ENCODE measurements around the gene RBM15. TPM values are rescaled to one million over a fixed set of nuclear protein-coding genes. Genes with fewer than 3 reads are reported as not detected.

The RBM15 gene
- total and polyA plus RNA-seq, 12 donors: 2.3 to 35.1 (median 20.9) TPM

DNA sequence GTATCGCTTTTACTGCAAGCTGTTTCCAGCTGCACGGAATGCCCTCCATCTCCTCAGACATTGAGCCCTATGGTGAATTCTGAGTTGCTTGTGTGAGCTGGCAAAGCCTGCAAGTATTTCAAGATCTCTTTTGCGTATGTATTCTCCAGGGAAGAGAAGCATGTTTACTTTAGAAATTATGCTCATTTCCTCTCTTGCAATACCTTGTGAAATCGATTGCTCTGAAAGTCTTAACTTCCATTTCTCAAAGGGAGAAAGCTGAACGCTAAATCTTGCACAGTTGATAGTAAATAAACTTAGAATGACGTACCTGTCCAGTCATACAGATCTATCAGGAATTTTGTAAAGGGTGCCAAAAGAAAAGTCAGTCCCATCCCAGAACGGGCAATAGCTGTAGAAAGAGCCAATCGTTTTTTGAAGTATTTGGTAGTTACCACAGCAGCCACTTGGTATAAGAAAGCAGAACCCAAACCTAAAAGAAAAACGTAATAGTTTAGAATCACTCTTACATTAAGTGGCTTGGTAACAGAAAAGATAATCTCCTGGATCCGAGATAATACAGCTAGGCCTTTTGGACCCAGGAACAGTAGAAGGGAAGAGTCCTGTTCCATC, 41.6 kb downstream of the RBM15 start:
- 78 to 87% (median 85%) methylated on average over 10 of the region's 10 CpGs for whole genome bisulfite sequencing, 4 donors
- Histone ChIP-seq H3K27ac (peak overlapping the region in 1 of 5 donors; percentile 68), H3K36me3 (replicated peaks in 1 of 2) (peaks cover 0 to 31% of the 10 kb centered on the region in 2 donors)

DNA sequence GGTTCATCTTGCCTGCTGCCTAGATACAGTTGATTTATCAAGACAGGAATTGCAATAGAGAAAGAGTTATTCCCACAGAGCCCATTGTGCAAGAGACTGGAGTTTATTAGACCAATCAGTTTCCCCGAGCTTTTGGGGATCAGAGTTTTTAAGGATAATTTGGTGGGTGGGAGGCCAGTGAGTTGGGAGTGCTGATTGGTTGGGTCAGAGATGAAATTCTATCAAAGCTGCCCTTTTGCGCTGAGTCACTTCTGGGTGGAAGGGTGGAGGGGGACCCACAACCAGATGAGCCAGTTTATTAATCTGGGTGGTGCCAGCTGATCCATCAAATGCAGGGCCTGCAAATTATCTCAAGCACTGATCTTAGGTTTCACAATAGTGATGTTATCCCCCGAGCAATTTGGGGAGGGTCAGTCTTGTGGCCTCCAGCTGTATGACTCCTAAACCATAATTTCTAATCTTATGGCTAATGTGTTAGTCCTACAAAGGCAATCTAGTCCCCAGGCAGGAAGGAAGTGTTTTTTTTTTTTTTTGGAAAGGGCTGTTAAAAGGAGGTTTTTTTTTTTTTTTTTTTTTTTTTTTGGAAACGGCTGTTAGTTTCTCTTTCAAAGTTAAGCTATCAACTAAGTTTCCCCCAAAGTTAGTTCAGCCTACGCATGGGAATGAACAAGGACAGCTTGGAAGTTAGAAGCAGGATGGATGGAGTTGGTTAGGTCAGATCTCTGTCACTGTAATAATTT, 44.2 kb downstream of the RBM15 start:
- Histone ChIP-seq H3K4me3 (no peak overlapping the region), H3K27me3 (no peaks in the 10 kb centered on the region), H3K27ac (peak overlapping the region in 1 of 5 donors; percentile 57), H3K9me3 (replicated peaks in 1 of 3) (no peaks in the 10 kb centered on the region), H3K4me1 (replicated peaks in 1 of 2) (no peaks in the 10 kb centered on the region), H3K36me3 (replicated peaks in 1 of 2) (peaks cover 0 to 8% of the 10 kb centered on the region in 2 donors)
- TF ChIP-seq, protein P1, sequence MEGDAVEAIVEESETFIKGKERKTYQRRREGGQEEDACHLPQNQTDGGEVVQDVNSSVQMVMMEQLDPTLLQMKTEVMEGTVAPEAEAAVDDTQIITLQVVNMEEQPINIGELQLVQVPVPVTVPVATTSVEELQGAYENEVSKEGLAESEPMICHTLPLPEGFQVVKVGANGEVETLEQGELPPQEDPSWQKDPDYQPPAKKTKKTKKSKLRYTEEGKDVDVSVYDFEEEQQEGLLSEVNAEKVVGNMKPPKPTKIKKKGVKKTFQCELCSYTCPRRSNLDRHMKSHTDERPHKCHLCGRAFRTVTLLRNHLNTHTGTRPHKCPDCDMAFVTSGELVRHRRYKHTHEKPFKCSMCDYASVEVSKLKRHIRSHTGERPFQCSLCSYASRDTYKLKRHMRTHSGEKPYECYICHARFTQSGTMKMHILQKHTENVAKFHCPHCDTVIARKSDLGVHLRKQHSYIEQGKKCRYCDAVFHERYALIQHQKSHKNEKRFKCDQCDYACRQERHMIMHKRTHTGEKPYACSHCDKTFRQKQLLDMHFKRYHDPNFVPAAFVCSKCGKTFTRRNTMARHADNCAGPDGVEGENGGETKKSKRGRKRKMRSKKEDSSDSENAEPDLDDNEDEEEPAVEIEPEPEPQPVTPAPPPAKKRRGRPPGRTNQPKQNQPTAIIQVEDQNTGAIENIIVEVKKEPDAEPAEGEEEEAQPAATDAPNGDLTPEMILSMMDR (IDR thresholded peaks at IDR 0.05): no peak
- no peak for TF ChIP-seq POLR2A (IDR thresholded peaks at IDR 0.05)
- intact Hi-C loops (cut with DNase I): no loop called here
- DNase-seq: no peak
- WGBS, 4 donors: 69 to 75% (median 70%) methylated on average over 5 of the region's 5 CpGs

More for the DNA sequence above, 41.6 kb downstream of the RBM15 start:
- Histone ChIP-seq H3K9me3 (replicated peaks in 1 of 3) (no peaks in the 10 kb centered on the region), H3K27me3 (no peaks in the 10 kb centered on the region), H3K4me1 (replicated peaks in 1 of 2) (no peaks in the 10 kb centered on the region), H3K4me3 (no peak overlapping the region)
- TF ChIP-seq POLR2A (IDR thresholded peaks at IDR 0.05): no peak
- TF ChIP-seq, protein P1 (IDR thresholded peaks at IDR 0.05): no peak
- intact Hi-C loops (cut with DNase I): no loop called here
- no peak for DNase-seq

DNA sequence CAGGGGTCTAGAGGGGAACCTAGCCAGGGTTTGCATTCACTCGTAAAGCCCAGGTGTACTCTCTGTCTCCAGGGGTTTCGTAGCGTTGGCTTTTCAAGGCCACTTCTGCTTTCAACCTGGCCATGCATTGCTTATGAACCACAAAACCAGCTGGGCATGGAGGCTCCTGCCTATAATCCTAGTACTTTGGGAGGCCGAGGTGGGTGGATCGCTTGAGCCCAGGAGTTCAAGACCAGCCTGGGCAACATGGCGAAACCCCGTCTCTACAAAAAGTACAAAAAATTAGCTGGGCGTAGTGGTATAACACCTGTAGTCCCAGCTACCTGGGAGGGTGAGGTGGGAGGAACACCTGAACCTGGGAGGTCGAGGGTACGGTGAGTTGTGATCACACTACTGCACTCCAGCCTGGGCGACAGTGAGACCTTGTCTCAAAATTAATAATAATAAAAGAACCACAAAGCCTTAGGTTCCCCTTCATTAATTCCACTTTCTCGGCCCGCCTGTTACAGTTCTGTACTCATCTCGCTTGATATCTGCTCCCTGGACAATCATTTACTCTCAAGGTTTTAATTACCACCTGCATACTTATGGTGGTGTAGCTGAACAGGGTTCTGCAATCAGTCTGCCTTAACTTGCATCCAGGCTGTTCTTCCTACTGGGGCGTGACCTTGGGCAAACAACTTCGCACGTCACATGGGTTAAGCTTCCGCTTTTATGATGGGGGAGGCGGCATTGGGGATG, 45.6 kb downstream of the RBM15 start:
- intact Hi-C loops (cut with DNase I): no loop called here
- Histone ChIP-seq H3K4me3 (no peak overlapping the region), H3K27me3 (no peaks in the 10 kb centered on the region), H3K27ac (no peak overlapping the region), H3K9me3 (replicated peaks in 1 of 3) (no peaks in the 10 kb centered on the region), H3K36me3 (replicated peaks in 1 of 2) (no peaks in the 10 kb centered on the region), H3K4me1 (replicated peaks in 1 of 2) (no peaks in the 10 kb centered on the region)
- TF ChIP-seq, protein P1 (IDR thresholded peaks at IDR 0.05): no peak
- no peak for TF ChIP-seq POLR2A (IDR thresholded peaks at IDR 0.05)
- no peak for DNase-seq
- 94 to 97% (median 95%) methylated on average over 19 of the region's 19 CpGs for WGBS, 4 donors

DNA sequence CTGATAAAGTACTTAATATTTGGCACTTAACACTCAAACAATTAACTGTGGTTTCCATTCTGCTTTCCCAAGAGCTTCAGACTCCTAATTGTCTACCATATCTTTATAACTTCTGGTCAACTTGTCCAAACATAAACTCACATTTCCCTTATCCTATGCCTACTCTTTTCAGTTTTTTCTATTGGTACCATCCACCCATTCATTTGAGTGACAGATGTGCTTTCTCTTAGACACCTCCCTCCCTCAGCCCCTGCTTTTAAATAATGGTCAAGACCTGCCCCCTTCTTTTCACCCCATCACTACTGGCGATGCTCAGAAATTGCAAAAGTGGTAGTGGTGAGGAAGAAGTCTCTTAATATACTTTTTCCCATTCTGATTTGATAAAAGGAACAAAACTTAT, 46.2 kb downstream of the RBM15 start:
- TF ChIP-seq POLR2A (IDR thresholded peaks at IDR 0.05): no peak
- TF ChIP-seq, protein P1 (IDR thresholded peaks at IDR 0.05): no peak
- no peak for DNase-seq
- H3K9me3 ChIP-seq (replicated peaks in 1 of 3): no peaks in the 10 kb centered on the region
- no peaks in the 10 kb centered on the region for H3K27me3 ChIP-seq
- no peaks in the 10 kb centered on the region for H3K4me1 ChIP-seq (replicated peaks in 1 of 2)
- 96 to 100% (median 98%) methylated on average over 1 of the region's 1 CpG for WGBS, 4 donors
- intact Hi-C loops (cut with DNase I): no loop called here
- no peak overlapping the region for H3K4me3 ChIP-seq
- no peak overlapping the region for H3K27ac ChIP-seq
- no peaks in the 10 kb centered on the region for H3K36me3 ChIP-seq (replicated peaks in 1 of 2)

Data from adrenal gland (tissue), 12 donors.